GM12878 (cell line): ENCODE data around the gene NOC2L. TPM values are rescaled to one million over a fixed set of nuclear protein-coding genes. Genes with fewer than 3 reads are reported as not detected.

Experiments used
- CBX3 ChIP-seq: fragments of 200-600 bp; sonication (generic); IDR thresholded peaks from 2 replicates; pipeline ENCODE4 v1.6.1; 2016; ENCODE audit warnings: low read depth, borderline replicate concordance
- HCFC1 ChIP-seq: fragments of 150-350 bp; IDR thresholded peaks from 2 replicates; pipeline ENCODE4 v1.6.1; 2014; ENCODE audit warnings: low read length
- KDM1A ChIP-seq: fragments of 200-600 bp; sonication (generic); IDR thresholded peaks from 2 replicates; pipeline ENCODE4 v1.6.1; 2016; ENCODE audit warnings: borderline replicate concordance
- POLR2AphosphoS5 ChIP-seq: IDR thresholded peaks from 2 replicates; pipeline ENCODE4 v1.6.1; 2011; ENCODE audit warnings: mild to moderate bottlenecking, low read length, inconsistent platforms
- SRF ChIP-seq, 2 experiments: IDR thresholded peaks; 2 replicates each; pipeline ENCODE4 v1.6.1; 2011; ENCODE audit warnings: low read depth in 2 of 2, low read length in 2 of 2, mild to moderate bottlenecking in 1 of 2, moderate library complexity in 1 of 2
- TBL1XR1 ChIP-seq: IDR thresholded peaks from 2 replicates; pipeline ENCODE4 v1.6.1; 2012; ENCODE audit warnings: low read depth, low read length, improper control_type of control experiment
- TCF7 ChIP-seq: IDR thresholded peaks from 2 replicates; pipeline ENCODE4 v1.6.1; 2014; ENCODE audit warnings: antibody characterized with exemption, borderline replicate concordance
- ZNF217 ChIP-seq: fragments of 450-650 bp; IDR thresholded peaks from 2 replicates; pipeline ENCODE4 v1.6.1; 2017; ENCODE audit warnings: antibody characterized with exemption, mild to moderate bottlenecking
- ZNF592 ChIP-seq: fragments of 450-650 bp; IDR thresholded peaks from 2 replicates; pipeline ENCODE4 v1.6.1; 2017; ENCODE audit warnings: mild to moderate bottlenecking, moderate library complexity
- polyA plus RNA-seq, 11 experiments: library from polyadenylated mRNA; depleted of rRNA in 4 of 11; unstranded in 6 of 11; stranded (reverse) in 5 of 11; fragments of >200 nt; fragmentation: Nextera tagmentation in 4 of 11; fragmentation: Illumina TruSeq in 1 of 11; extraction: Ambion mirVana in 4 of 11; extraction: Trizol in 1 of 11; gene quantifications; 1 replicate in 1 of 11; 2 replicates in 10 of 11; pipeline versions ENCODE4 v1.2.1 to v1.2.3, GENCODE V29; 2011 to 2016; ENCODE audit warnings: inconsistent platforms in 2 of 11, missing spikeins in 2 of 11, low read depth in 1 of 11
- total RNA-seq, 4 experiments: library from RNA; depleted of rRNA in 3 of 4; stranded (reverse); fragments of >200 nt in 3 of 4; fragmentation: Illumina TruSeq in 1 of 4; extraction: Trizol in 1 of 4; gene quantifications; 2 replicates each; pipeline versions ENCODE4 v1.2.1 to v1.2.3, GENCODE V29; 2013 to 2021

Gene NOC2L
- total and polyA plus RNA-seq, 10 of the 15 experiments (the other 5 are each of a cell fraction or from before 2014, with no cell fraction given) = 1.3 to 171 (median 64.3) TPM

- TF ChIP-seq ZNF592 (no peak), TBL1XR1 (no peak), KDM1A (no peak), HCFC1 (no peak), TCF7 (no peak), ZNF217 (no peak), CBX3 (no peak), POLR2AphosphoS5 (no peak), SRF (IDR thresholded peaks at IDR 0.05; ENCODE audit: low read depth in 2 of 2, low read length in 2 of 2) (no peak)
Measured at GRCh38 chr1:973459-974292, 14.6 kb upstream of the NOC2L start (continued).
